ENCODE data around the gene MTHFD1L. TPM values are rescaled to one million over a fixed set of nuclear protein-coding genes. Genes with fewer than 3 reads are reported as not detected.

The MTHFD1L gene
- total RNA-seq, 1 donor from 2014 or later: 32.5 TPM

DNA sequence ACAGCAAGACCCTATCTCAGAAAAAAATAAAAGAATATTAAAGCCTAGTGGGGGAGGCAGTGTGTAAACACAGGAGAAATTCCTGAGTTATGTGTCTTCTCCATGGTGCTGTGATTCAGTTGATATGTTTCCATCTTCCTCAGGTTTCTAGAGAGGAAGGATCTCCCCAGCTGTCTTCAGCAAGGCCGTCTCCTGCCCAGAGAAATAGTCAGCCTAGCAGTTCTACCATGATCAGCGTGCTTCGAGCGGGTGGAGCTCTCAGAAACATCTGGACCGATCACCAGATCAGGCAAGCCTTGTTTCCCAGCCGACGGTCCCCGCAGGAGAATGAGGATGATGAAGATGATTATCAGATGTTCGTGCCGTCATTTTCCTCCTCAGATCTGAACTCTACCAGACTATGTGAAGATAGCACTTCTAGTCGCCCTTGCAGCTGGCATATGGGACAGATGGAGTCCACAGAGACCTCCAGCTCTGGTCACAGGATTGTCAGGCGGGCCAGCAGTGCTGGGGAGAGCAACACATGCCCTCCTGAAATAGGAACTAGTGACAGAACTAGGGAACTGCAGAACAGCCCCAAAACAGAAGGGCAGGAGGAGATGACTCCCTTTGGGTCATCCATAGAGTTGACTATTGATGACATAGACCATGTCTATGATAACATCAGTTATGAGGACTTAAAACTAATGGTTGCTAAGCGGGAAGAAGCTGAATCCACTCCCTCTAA is 34.9 kb upstream of the MTHFD1L start:
- Mint-ChIP-seq H3K27me3 (ENCODE audit: insufficient read depth, low read depth) (peaks cover 3% of the 10 kb centered on the region), H3K27ac (no peak overlapping the region), H3K4me1 (no peaks in the 10 kb centered on the region), H3K4me3 (no peak overlapping the region), H3K36me3 (peaks cover 42% of the 10 kb centered on the region), H3K9me3 (no peaks in the 10 kb centered on the region)
- H3K79me2 ChIP-seq (ENCODE audit: low read depth): no peaks in the 10 kb centered on the region
- TF ChIP-seq EZH2 (IDR thresholded peaks at IDR 0.05): no peak
- TF ChIP-seq, protein P1, sequence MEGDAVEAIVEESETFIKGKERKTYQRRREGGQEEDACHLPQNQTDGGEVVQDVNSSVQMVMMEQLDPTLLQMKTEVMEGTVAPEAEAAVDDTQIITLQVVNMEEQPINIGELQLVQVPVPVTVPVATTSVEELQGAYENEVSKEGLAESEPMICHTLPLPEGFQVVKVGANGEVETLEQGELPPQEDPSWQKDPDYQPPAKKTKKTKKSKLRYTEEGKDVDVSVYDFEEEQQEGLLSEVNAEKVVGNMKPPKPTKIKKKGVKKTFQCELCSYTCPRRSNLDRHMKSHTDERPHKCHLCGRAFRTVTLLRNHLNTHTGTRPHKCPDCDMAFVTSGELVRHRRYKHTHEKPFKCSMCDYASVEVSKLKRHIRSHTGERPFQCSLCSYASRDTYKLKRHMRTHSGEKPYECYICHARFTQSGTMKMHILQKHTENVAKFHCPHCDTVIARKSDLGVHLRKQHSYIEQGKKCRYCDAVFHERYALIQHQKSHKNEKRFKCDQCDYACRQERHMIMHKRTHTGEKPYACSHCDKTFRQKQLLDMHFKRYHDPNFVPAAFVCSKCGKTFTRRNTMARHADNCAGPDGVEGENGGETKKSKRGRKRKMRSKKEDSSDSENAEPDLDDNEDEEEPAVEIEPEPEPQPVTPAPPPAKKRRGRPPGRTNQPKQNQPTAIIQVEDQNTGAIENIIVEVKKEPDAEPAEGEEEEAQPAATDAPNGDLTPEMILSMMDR (IDR thresholded peaks at IDR 0.05): no peak
- no peak for TF ChIP-seq EZH2phosphoT487 (IDR thresholded peaks at IDR 0.05)
- H3K36me3 ChIP-seq: no peaks in the 10 kb centered on the region
- no peaks in the 10 kb centered on the region for H3K9me3 ChIP-seq (ENCODE audit: low read depth)
- no peak overlapping the region for H2AFZ ChIP-seq (replicated peaks)
- H3K27me3 ChIP-seq: no peaks in the 10 kb centered on the region
- peaks cover 13% of the 10 kb centered on the region for H3K4me1 ChIP-seq
- H3K4me2 ChIP-seq: no peak overlapping the region
- no peak overlapping the region for H3K27ac ChIP-seq
- no peak overlapping the region for H3K9ac ChIP-seq
- DNase-seq (ENCODE audit: low spot score): no peak
- no peak overlapping the region for H3K4me3 ChIP-seq
- H4K20me1 ChIP-seq (ENCODE audit: low read depth): no peaks in the 10 kb centered on the region
- peaks cover 7% of the 10 kb centered on the region for H3F3A ChIP-seq (ENCODE audit: low read depth)

DNA sequence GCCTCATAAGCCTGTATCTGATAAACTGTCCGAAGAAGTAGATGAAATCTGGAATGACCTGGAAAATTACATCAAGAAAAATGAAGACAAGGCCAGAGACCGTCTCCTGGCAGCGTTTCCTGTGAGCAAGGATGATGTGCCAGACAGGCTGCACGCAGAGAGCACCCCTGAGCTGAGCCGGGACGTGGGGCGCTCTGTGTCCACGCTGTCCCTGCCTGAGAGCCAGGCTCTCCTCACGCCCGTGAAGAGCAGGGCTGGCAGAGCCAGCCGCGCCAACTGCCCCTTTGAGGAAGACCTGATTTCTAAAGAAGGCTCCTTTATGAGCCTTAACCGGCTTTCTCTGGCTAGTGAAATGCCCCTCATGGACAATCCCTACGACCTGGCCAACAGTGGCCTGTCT is 33.9 kb upstream of the MTHFD1L start:
- peaks cover 3% of the 10 kb centered on the region for H3K27me3 Mint-ChIP-seq (ENCODE audit: insufficient read depth, low read depth)
- no peak for DNase-seq (ENCODE audit: low spot score)
- no peak overlapping the region for H2AFZ ChIP-seq (replicated peaks)

DNA sequence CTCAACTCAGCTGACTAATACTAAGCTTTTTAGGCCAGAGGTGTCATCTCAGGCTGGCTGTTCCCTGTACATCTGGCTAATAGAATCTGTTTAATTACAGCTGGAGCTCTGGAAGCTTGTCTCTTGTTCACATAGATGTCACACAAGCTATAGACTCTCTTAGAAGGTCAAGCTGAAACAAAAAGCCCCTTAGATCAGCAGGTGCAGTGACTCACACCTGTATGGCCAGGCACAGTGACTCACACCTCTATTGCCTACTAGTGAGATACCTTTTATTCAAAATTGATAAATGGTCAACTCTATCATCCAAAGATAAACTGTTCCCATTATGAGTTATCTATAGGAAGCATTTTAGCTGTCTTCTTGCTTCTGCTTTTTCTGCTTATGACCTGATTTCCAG is 29.9 kb upstream of the MTHFD1L start:
- H3K9ac ChIP-seq: no peak overlapping the region
- H3F3A ChIP-seq (ENCODE audit: low read depth): no peaks in the 10 kb centered on the region
- TF ChIP-seq EZH2 (IDR thresholded peaks at IDR 0.05) (no peak), EZH2phosphoT487 (IDR thresholded peaks at IDR 0.05) (no peak)
- TF ChIP-seq, protein P1 (IDR thresholded peaks at IDR 0.05): no peak
- DNase-seq (ENCODE audit: low spot score): no peak
- H3K4me3 ChIP-seq: no peak overlapping the region
- H3K4me1 ChIP-seq: no peaks in the 10 kb centered on the region
- Mint-ChIP-seq H3K27me3 (ENCODE audit: insufficient read depth, low read depth) (peaks cover 3% of the 10 kb centered on the region), H3K9me3 (no peaks in the 10 kb centered on the region), H3K27ac (no peak overlapping the region), H3K4me3 (no peak overlapping the region), H3K36me3 (peaks cover 49% of the 10 kb centered on the region), H3K4me1 (no peaks in the 10 kb centered on the region)
- no peaks in the 10 kb centered on the region for H3K9me3 ChIP-seq (ENCODE audit: low read depth)
- no peaks in the 10 kb centered on the region for H3K36me3 ChIP-seq
- no peaks in the 10 kb centered on the region for H3K27me3 ChIP-seq
- H3K4me2 ChIP-seq: no peak overlapping the region
- H2AFZ ChIP-seq (replicated peaks): no peak overlapping the region
- no peaks in the 10 kb centered on the region for H4K20me1 ChIP-seq (ENCODE audit: low read depth)
- H3K27ac ChIP-seq: no peak overlapping the region
- H3K79me2 ChIP-seq (ENCODE audit: low read depth): no peaks in the 10 kb centered on the region

More for the DNA sequence above, 33.9 kb upstream of the MTHFD1L start:
- Histone ChIP-seq H3K4me1 (peaks cover 13% of the 10 kb centered on the region), H3K36me3 (no peaks in the 10 kb centered on the region), H3K9me3 (ENCODE audit: low read depth) (no peaks in the 10 kb centered on the region), H3K9ac (no peak overlapping the region), H3K4me2 (no peak overlapping the region), H3K27me3 (no peaks in the 10 kb centered on the region), H3F3A (ENCODE audit: low read depth) (peaks cover 7% of the 10 kb centered on the region), H4K20me1 (ENCODE audit: low read depth) (no peaks in the 10 kb centered on the region), H3K27ac (no peak overlapping the region), H3K4me3 (no peak overlapping the region), H3K79me2 (ENCODE audit: low read depth) (no peaks in the 10 kb centered on the region)
- Mint-ChIP-seq H3K9me3 (no peaks in the 10 kb centered on the region), H3K4me3 (no peak overlapping the region), H3K4me1 (no peaks in the 10 kb centered on the region), H3K27ac (no peak overlapping the region), H3K36me3 (peaks cover 42% of the 10 kb centered on the region)
- TF ChIP-seq, protein P1 (IDR thresholded peaks at IDR 0.05): no peak
- TF ChIP-seq EZH2phosphoT487 (IDR thresholded peaks at IDR 0.05) (no peak), EZH2 (IDR thresholded peaks at IDR 0.05) (no peak)
